Endodermal cell (in vitro differentiated cells): Measurements from ENCODE around the gene ANKRD44. TPM values are rescaled to one million over a fixed set of nuclear protein-coding genes. Genes with fewer than 3 reads are reported as not detected.
A peak's percentile ranks its signal among the peaks of the same experiment; 100 is the strongest.

Source experiments
- DNase-seq: peaks from one replicate; pipeline ENCODE4 v3.0.0-alpha.2; 2017
- H3K27ac ChIP-seq: 2 replicates; pipeline ENCODE4 v1.5.1; 2013; ENCODE audit warnings: mild to moderate bottlenecking, low read depth, low read length, moderate library complexity
- H3K27me3 ChIP-seq: 2 replicates; pipeline ENCODE4 v1.6.1; 2013; ENCODE audit warnings: mild to moderate bottlenecking, low read length, moderate library complexity; ENCODE audit not compliant: insufficient read depth, control insufficient read depth, poor library complexity, severe bottlenecking
- H3K36me3 ChIP-seq: 2 replicates; pipeline ENCODE4 v1.7.0; 2013; ENCODE audit warnings: mild to moderate bottlenecking, low read length, moderate library complexity; ENCODE audit not compliant: control insufficient read depth, insufficient read depth
- H3K4me1 ChIP-seq: one replicate; pipeline ENCODE4 v1.7.0; 2013; ENCODE audit warnings: low read length; ENCODE audit not compliant: control insufficient read depth, insufficient read depth
- H3K4me3 ChIP-seq: 2 replicates; pipeline ENCODE4 v1.5.1; 2013; ENCODE audit warnings: mild to moderate bottlenecking, low read length, moderate library complexity
- H3K9ac ChIP-seq: 2 replicates; pipeline ENCODE4 v1.6.1; 2013; ENCODE audit warnings: mild to moderate bottlenecking, low read length, moderate library complexity; ENCODE audit not compliant: poor library complexity, severe bottlenecking; ENCODE audit errors: extremely low read depth
- H3K9me3 ChIP-seq: 2 replicates; pipeline ENCODE4 v1.6.1; 2013; ENCODE audit warnings: mild to moderate bottlenecking, low read length, moderate library complexity; ENCODE audit not compliant: control insufficient read depth
- H3K27ac Mint-ChIP-seq: 2 replicates; pipeline ENCODE4 v1.8.0; 2020; ENCODE audit warnings: mixed read lengths
- H3K27me3 Mint-ChIP-seq: 2 replicates; pipeline ENCODE4 v1.8.0; 2021; ENCODE audit warnings: mild to moderate bottlenecking, mixed read lengths; ENCODE audit not compliant: insufficient read depth
- H3K36me3 Mint-ChIP-seq: 2 replicates; pipeline ENCODE4 v1.8.0; 2020; ENCODE audit warnings: low read depth, mixed read lengths
- H3K4me1 Mint-ChIP-seq: 2 replicates; pipeline ENCODE4 v1.8.0; 2020; ENCODE audit warnings: mixed read lengths
- H3K4me3 Mint-ChIP-seq: 2 replicates; pipeline ENCODE4 v1.8.0; 2020; ENCODE audit warnings: mild to moderate bottlenecking, moderate library complexity, mixed read lengths
- H3K9me3 Mint-ChIP-seq: 2 replicates; pipeline ENCODE4 v1.8.0; 2020; ENCODE audit warnings: mild to moderate bottlenecking, mixed read lengths
- CTCF ChIP-seq: fragments of 200-600 bp; sonication (generic); conservative IDR thresholded peaks from 2 replicates; pipeline ENCODE4 v1.5.0; 2021; ENCODE audit warnings: antibody characterized with exemption, mild to moderate bottlenecking
- WGBS, 2 experiments: methylation state at CpG; one replicate each; pipeline versions ENCODE4 v1.1.5 to v1.1.7; 2013; ENCODE audit warnings: missing lambda C conversion rate in 2 of 2, mixed read lengths in 1 of 2; ENCODE audit not compliant: insufficient coverage in 1 of 2, insufficient read length in 1 of 2; 5-methylcytosine and 5-hydroxymethylcytosine counted together
- total RNA-seq, 2 donors: library from RNA; stranded (reverse); fragmentation: NEBNext Ultra II Directional in 1 of 2; extraction: Animal tissue kit (Norgen Biotek cat#: 25700) in 1 of 2; gene quantifications; 2 replicates in 1 of 2; 3 replicates in 1 of 2; pipeline ENCODE4 v1.2.1, GENCODE V29; 2021

ANKRD44 gene
- total RNA-seq, 2 donors from 2014 or later: 6.2 to 10.6 TPM

- Mint-ChIP-seq H3K9me3 (peaks cover 7% of the 10 kb centered on the region), H3K27me3 (no peaks in the 10 kb centered on the region), H3K4me3 (no peak overlapping the region), H3K4me1 (peaks cover 19% of the 10 kb centered on the region), H3K36me3 (peaks cover 3% of the 10 kb centered on the region), H3K27ac (no peak overlapping the region)
- Histone ChIP-seq H3K27me3 (no peaks in the 10 kb centered on the region), H3K4me1 (peaks cover 3% of the 10 kb centered on the region), H3K9ac (no peak overlapping the region), H3K36me3 (no peaks in the 10 kb centered on the region), H3K4me3 (no peak overlapping the region), H3K9me3 (no peaks in the 10 kb centered on the region), H3K27ac (no peak overlapping the region)
- DNase-seq: no peak
- WGBS, 2 experiments: 60 to 84% methylated on average over 3 to 9 of the region's 9 CpGs
- no peak for TF ChIP-seq CTCF
Observed at GRCh38 chr2:197157879-197158537, 152.6 kb downstream of the ANKRD44 start.

- H3K4me1 Mint-ChIP-seq: peaks cover 30% of the 10 kb centered on the region
- H3K27ac Mint-ChIP-seq: no peak overlapping the region
- no peak overlapping the region for H3K4me3 Mint-ChIP-seq
- no peak overlapping the region for H3K4me3 ChIP-seq
- no peaks in the 10 kb centered on the region for H3K9me3 ChIP-seq
- H3K9ac ChIP-seq: no peak overlapping the region
- no peaks in the 10 kb centered on the region for H3K27me3 ChIP-seq
- no peak for DNase-seq
- peaks cover 7% of the 10 kb centered on the region for H3K9me3 Mint-ChIP-seq
- TF ChIP-seq CTCF: no peak
- no peaks in the 10 kb centered on the region for H3K27me3 Mint-ChIP-seq
- WGBS, 2 experiments: 100% methylated on average over 3 of the region's 6 CpGs; no CpG with 5 or more reads in 1 of the 2 experiments
- peaks cover 3% of the 10 kb centered on the region for H3K36me3 Mint-ChIP-seq
- no peaks in the 10 kb centered on the region for H3K36me3 ChIP-seq
- no peak overlapping the region for H3K27ac ChIP-seq
- peaks cover 13% of the 10 kb centered on the region for H3K4me1 ChIP-seq
Observed at GRCh38 chr2:197156771-197157170, 153.8 kb downstream of the ANKRD44 start.

- Histone ChIP-seq H3K27ac (no peak overlapping the region), H3K4me3 (no peak overlapping the region), H3K9ac (no peak overlapping the region), H3K36me3 (no peaks in the 10 kb centered on the region), H3K27me3 (peaks cover 8% of the 10 kb centered on the region), H3K4me1 (peaks cover 15% of the 10 kb centered on the region), H3K9me3 (no peaks in the 10 kb centered on the region)
- DNase-seq: peak; percentile 54
- 84 to 88% methylated on average over 7 of the region's 7 CpGs for WGBS, 2 experiments
- Mint-ChIP-seq H3K4me1 (peaks cover 40% of the 10 kb centered on the region), H3K9me3 (peaks cover 7% of the 10 kb centered on the region), H3K36me3 (peaks cover 3% of the 10 kb centered on the region), H3K27ac (no peak overlapping the region), H3K27me3 (no peaks in the 10 kb centered on the region), H3K4me3 (no peak overlapping the region)
- TF ChIP-seq CTCF: peak; percentile 34
Observed at GRCh38 chr2:197152451-197153228, 157.9 kb downstream of the ANKRD44 start.
